Measurements from ENCODE around the gene KPNA1.

GRCh38 chr3:122374034-122374433 is 140.7 kb downstream of the KPNA1 start:
- TF ChIP-seq CTCF (IDR thresholded peaks at IDR 0.05) (no peak), ZFX (IDR thresholded peaks at IDR 0.05; ENCODE audit: borderline replicate concordance) (no peak)
